Measurements from ENCODE around the gene ZMAT5.

Gene ZMAT5

GRCh38 chr22:29804985-29805384 is 38.2 kb upstream of the ZMAT5 start:
- TF ChIP-seq CTCF (IDR thresholded peaks at IDR 0.05; ENCODE audit: poor library complexity, severe bottlenecking): no peak
- H3K27ac ChIP-seq (ENCODE audit: poor library complexity, severe bottlenecking): no peak overlapping the region
- H3K4me3 ChIP-seq (ENCODE audit: severe bottlenecking): no peak overlapping the region
- no peaks in the 10 kb centered on the region for H3K4me1 ChIP-seq (ENCODE audit: insufficient read depth, poor library complexity, severe bottlenecking)
- ATAC-seq (ENCODE audit: low read depth) (no peak), DNase-seq (ENCODE audit: low spot score) (no peak)
- no peaks in the 10 kb centered on the region for H3K27me3 ChIP-seq (ENCODE audit: insufficient read depth, poor library complexity, severe bottlenecking)
- peaks cover 69% of the 10 kb centered on the region for H3K36me3 ChIP-seq (ENCODE audit: low read depth)
- no peaks in the 10 kb centered on the region for H3K9me3 ChIP-seq (ENCODE audit: severe bottlenecking)

DNA sequence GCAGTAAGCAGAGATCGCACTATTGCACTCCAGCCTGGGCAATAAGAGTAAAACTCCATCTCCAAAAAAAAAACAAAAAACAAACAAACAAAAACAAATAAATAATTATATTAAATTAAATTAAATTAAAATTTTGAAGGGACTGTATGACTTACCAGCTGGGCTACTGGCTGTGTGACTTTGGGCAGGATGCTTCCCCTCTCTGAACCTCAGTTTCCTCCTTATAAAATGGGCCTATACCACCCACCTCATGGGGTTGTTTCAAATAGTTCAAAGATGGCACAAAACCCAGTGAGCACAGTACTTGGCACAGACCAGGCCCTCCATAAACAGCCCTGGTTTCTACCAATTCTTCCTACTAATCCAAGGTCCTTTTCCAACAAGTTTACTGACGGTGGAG is 36.4 kb upstream of the ZMAT5 start:
- no peaks in the 10 kb centered on the region for H3K27me3 ChIP-seq (ENCODE audit: insufficient read depth, poor library complexity, severe bottlenecking)
- no peak overlapping the region for H3K27ac ChIP-seq (ENCODE audit: poor library complexity, severe bottlenecking)
- peaks cover 72% of the 10 kb centered on the region for H3K36me3 ChIP-seq (ENCODE audit: low read depth)
- H3K4me3 ChIP-seq (ENCODE audit: severe bottlenecking): no peak overlapping the region
- no peak for TF ChIP-seq CTCF (IDR thresholded peaks at IDR 0.05; ENCODE audit: poor library complexity, severe bottlenecking)
- DNase-seq (ENCODE audit: low spot score) (no peak), ATAC-seq (ENCODE audit: low read depth) (no peak)
- peaks cover 14% of the 10 kb centered on the region for H3K4me1 ChIP-seq (ENCODE audit: insufficient read depth, poor library complexity, severe bottlenecking)
- H3K9me3 ChIP-seq (ENCODE audit: severe bottlenecking): no peaks in the 10 kb centered on the region

- Histone ChIP-seq H3K36me3 (ENCODE audit: low read depth) (peaks cover 77% of the 10 kb centered on the region), H3K27ac (ENCODE audit: poor library complexity, severe bottlenecking) (no peak overlapping the region), H3K4me1 (ENCODE audit: insufficient read depth, poor library complexity, severe bottlenecking) (peaks cover 14% of the 10 kb centered on the region), H3K9me3 (ENCODE audit: severe bottlenecking) (no peaks in the 10 kb centered on the region), H3K4me3 (ENCODE audit: severe bottlenecking) (no peak overlapping the region), H3K27me3 (ENCODE audit: insufficient read depth, poor library complexity, severe bottlenecking) (no peaks in the 10 kb centered on the region)
- ATAC-seq (ENCODE audit: low read depth): no peak
- TF ChIP-seq CTCF (IDR thresholded peaks at IDR 0.05; ENCODE audit: poor library complexity, severe bottlenecking): no peak
- DNase-seq (ENCODE audit: low spot score): no peak
These were observed 35.0 kb upstream of the ZMAT5 start for GRCh38 chr22:29801796-29802195.

DNA sequence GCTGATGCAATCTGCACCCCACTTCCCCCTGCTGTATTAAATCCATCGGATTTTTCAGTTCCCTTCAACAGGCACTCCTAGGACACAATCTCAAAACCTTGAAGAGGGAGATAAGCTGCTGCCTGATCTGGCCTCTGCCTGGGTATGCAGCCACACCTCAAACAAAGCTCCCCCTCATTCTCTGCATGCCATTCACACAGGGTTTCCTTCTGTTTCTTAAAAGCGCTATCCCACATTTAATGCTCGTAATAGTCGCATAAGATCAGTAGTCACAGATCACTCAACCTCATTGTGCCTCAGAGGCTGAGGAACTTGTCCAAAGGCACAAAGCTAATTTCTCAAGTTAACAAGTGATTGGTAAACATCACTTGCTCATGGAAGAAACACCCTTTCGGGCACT is 34.3 kb upstream of the ZMAT5 start:
- ATAC-seq (ENCODE audit: low read depth) (no peak), DNase-seq (ENCODE audit: low spot score) (no peak)
- H3K27ac ChIP-seq (ENCODE audit: poor library complexity, severe bottlenecking): no peak overlapping the region
- peaks cover 14% of the 10 kb centered on the region for H3K4me1 ChIP-seq (ENCODE audit: insufficient read depth, poor library complexity, severe bottlenecking)
- TF ChIP-seq CTCF (IDR thresholded peaks at IDR 0.05; ENCODE audit: poor library complexity, severe bottlenecking): no peak
- peaks cover 71% of the 10 kb centered on the region for H3K36me3 ChIP-seq (ENCODE audit: low read depth)
- no peaks in the 10 kb centered on the region for H3K9me3 ChIP-seq (ENCODE audit: severe bottlenecking)
- no peaks in the 10 kb centered on the region for H3K27me3 ChIP-seq (ENCODE audit: insufficient read depth, poor library complexity, severe bottlenecking)
- no peak overlapping the region for H3K4me3 ChIP-seq (ENCODE audit: severe bottlenecking)

- Histone ChIP-seq H3K27me3 (ENCODE audit: insufficient read depth, poor library complexity, severe bottlenecking) (no peaks in the 10 kb centered on the region), H3K4me1 (ENCODE audit: insufficient read depth, poor library complexity, severe bottlenecking) (peaks cover 14% of the 10 kb centered on the region), H3K27ac (ENCODE audit: poor library complexity, severe bottlenecking) (peak overlapping the region; percentile 64), H3K36me3 (ENCODE audit: low read depth) (peaks cover 56% of the 10 kb centered on the region), H3K9me3 (ENCODE audit: severe bottlenecking) (no peaks in the 10 kb centered on the region), H3K4me3 (ENCODE audit: severe bottlenecking) (no peak overlapping the region)
- DNase-seq (ENCODE audit: low spot score) (peak; percentile 90), ATAC-seq (ENCODE audit: low read depth) (peak; percentile 99)
- TF ChIP-seq CTCF (IDR thresholded peaks at IDR 0.05; ENCODE audit: poor library complexity, severe bottlenecking): no peak
These were observed 32.4 kb upstream of the ZMAT5 start for GRCh38 chr22:29799217-29799680.
